Lower lobe of right lung (tissue), 2 donors: ENCODE measurements around the gene RAB29. TPM values are rescaled to one million over a fixed set of nuclear protein-coding genes. Genes with fewer than 3 reads are reported as not detected.

ENCODE experiments used
- ATAC-seq, 2 donors: fragments of 200-7000 bp; cut with Tn5 transposase; one replicate each; pipeline ENCODE4 v1.9.1; 2020 to 2022; ENCODE audit warnings: mild to moderate bottlenecking in 2 of 2, moderate library complexity in 2 of 2
- DNase-seq: peaks from one replicate; pipeline ENCODE4 v3.0.0-alpha.2; 2020
- H3K27ac ChIP-seq: fragments of 200-600 bp; one replicate; pipeline ENCODE4 v1.8.0; 2022
- H3K27me3 ChIP-seq: fragments of 200-600 bp; one replicate; pipeline ENCODE4 v1.8.0; 2022; ENCODE audit warnings: low read depth
- H3K36me3 ChIP-seq: fragments of 200-600 bp; one replicate; pipeline ENCODE4 v1.8.0; 2022; ENCODE audit warnings: mild to moderate bottlenecking
- H3K4me1 ChIP-seq: fragments of 200-600 bp; one replicate; pipeline ENCODE4 v1.8.0; 2022
- H3K4me3 ChIP-seq: fragments of 200-600 bp; one replicate; pipeline ENCODE4 v1.8.0; 2022; ENCODE audit warnings: mild to moderate bottlenecking
- H3K9me3 ChIP-seq: fragments of 200-600 bp; one replicate; pipeline ENCODE4 v1.8.0; 2022
- CTCF ChIP-seq: fragments of 200-600 bp; IDR thresholded peaks from one replicate; pipeline ENCODE4 v1.8.0; 2022; ENCODE audit warnings: antibody characterized with exemption, mild to moderate bottlenecking
- intact Hi-C: fragments of 100-400 bp; cut with DNase I; formaldehyde crosslinking; loops from one replicate; pipeline ENCODE4 v1.11.0; 2022
- total RNA-seq: library from RNA; stranded (reverse); fragmentation: NEBNext Ultra II Directional; extraction: Animal tissue kit (Norgen Biotek cat#: 25700); gene quantifications from one replicate; pipeline ENCODE4 v1.2.1, GENCODE V29; 2021
- donor health status: DM: no; HTN: yes; CAD: no; lungs with severe emphysema.

Gene RAB29
- total RNA-seq, 1 donor from 2014 or later: 23.9 TPM

DNA sequence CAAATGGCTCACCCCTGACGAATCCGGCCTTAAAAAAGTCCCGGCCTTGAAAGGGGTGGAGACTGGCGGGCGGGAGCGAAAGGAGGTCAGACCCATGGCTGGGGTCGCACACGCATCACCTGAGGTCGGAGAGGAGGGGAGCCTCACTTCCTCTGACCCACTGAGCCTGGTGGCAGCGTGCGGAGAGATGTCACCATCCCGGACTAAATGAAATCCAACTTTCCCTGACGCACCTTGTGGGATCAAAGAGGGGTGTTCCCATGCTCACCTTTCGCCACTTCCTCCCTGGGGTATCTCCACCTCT, 38.4 kb upstream of the RAB29 start:
- ATAC-seq (no peak), DNase-seq (no peak)
- intact Hi-C loops: no loop called here
- Histone ChIP-seq H3K36me3 (peaks cover 9% of the 10 kb centered on the region), H3K27ac (peak overlapping the region; percentile 88), H3K4me1 (peaks cover 45% of the 10 kb centered on the region), H3K9me3 (no peaks in the 10 kb centered on the region), H3K27me3 (no peaks in the 10 kb centered on the region), H3K4me3 (peak overlapping the region; percentile 94)
- TF ChIP-seq CTCF: no peak

- intact Hi-C loops: no loop called here
- Histone ChIP-seq H3K36me3 (peaks cover 9% of the 10 kb centered on the region), H3K27me3 (no peaks in the 10 kb centered on the region), H3K4me1 (peaks cover 51% of the 10 kb centered on the region), H3K27ac (peak within 1 kb of the TSS; percentile 88), H3K4me3 (peak within 1 kb of the TSS; percentile 94), H3K9me3 (no peaks in the 10 kb centered on the region)
- DNase-seq (peak; percentile 94), ATAC-seq (peak; percentile 98 to 99)
- TF ChIP-seq CTCF: no peak
These were observed 37.8 kb upstream of the RAB29 start, which contains the start of gene SLC41A1 for GRCh38 chr1:205812878-205813754. TSS of gene SLC41A1 (minus strand) at chr1:205813198. CDS start at chr1:205810441, 2,757 bp downstream.

DNA sequence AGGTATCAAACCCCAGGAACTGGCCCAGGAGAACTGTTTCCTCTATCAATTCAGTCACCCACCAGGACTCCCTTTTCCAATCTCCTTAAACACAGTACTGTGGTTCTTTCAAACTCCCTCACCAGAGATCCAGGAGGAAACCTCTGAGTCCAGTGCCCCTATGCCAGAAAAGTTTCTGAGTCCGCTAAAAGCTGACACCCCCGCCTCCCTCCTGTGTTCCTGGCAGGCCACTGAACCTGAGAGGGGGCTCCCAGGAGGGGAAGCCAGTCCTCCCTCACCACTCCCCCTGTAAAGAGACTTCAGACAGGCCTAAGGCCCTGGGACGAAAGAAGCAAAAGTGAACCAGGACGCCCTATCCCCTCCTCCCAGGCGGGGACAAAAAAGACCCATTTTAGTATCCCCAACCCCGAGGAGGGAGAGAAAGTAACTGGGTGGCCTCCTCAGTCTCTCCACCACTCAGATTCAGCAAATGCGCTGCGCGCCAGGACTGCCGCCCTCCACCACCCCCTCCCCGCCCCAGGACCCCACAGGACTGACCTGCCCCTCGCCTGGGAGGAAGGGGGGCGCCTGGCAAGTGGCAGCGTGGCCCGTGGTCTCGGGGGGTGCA, 37.1 kb upstream of the RAB29 start:
- Histone ChIP-seq H3K27me3 (no peaks in the 10 kb centered on the region), H3K4me3 (peak overlapping the region; percentile 94), H3K27ac (peak overlapping the region; percentile 88), H3K36me3 (peaks cover 9% of the 10 kb centered on the region), H3K9me3 (no peaks in the 10 kb centered on the region), H3K4me1 (peaks cover 52% of the 10 kb centered on the region)
- no peak for TF ChIP-seq CTCF
- DNase-seq (no peak), ATAC-seq (peak; percentile 31 to 38)
- intact Hi-C loops: no loop called here

- Histone ChIP-seq H3K27ac (peak overlapping the region; percentile 88), H3K4me3 (peak overlapping the region; percentile 94), H3K4me1 (peaks cover 59% of the 10 kb centered on the region), H3K36me3 (peaks cover 9% of the 10 kb centered on the region), H3K9me3 (no peaks in the 10 kb centered on the region), H3K27me3 (no peaks in the 10 kb centered on the region)
- intact Hi-C loops: no loop called here
- DNase-seq (peak; percentile 53), ATAC-seq (no peak)
- TF ChIP-seq CTCF: no peak
These were observed 36.4 kb upstream of the RAB29 start for GRCh38 chr1:205811660-205812059.

GRCh38 chr1:205810448-205811157, 35.3 kb upstream of the RAB29 start:
- ATAC-seq (no peak), DNase-seq (no peak)
- no peak overlapping the region for H3K27ac ChIP-seq
- no peaks in the 10 kb centered on the region for H3K9me3 ChIP-seq
- intact Hi-C loops: no loop called here
- H3K4me1 ChIP-seq: peaks cover 70% of the 10 kb centered on the region
- no peak overlapping the region for H3K4me3 ChIP-seq
- no peaks in the 10 kb centered on the region for H3K27me3 ChIP-seq
- TF ChIP-seq CTCF: no peak
- peaks cover 9% of the 10 kb centered on the region for H3K36me3 ChIP-seq
